Ishikawa (cell line): Measurements from ENCODE around the gene DNAJC22.
A peak's percentile ranks its signal among the peaks of the same experiment; 100 is the strongest.

Source experiments
- CEBPB ChIP-seq: IDR thresholded peaks from 2 replicates; pipeline ENCODE4 v1.6.1; 2012
- CREB1 ChIP-seq: IDR thresholded peaks from 2 replicates; pipeline ENCODE4 v1.6.1; 2012; ENCODE audit warnings: low read depth
- EGR1 ChIP-seq: IDR thresholded peaks from 2 replicates; pipeline ENCODE4 v1.6.1; 2012
- EP300 ChIP-seq: IDR thresholded peaks from 2 replicates; pipeline ENCODE4 v1.6.1; 2012; ENCODE audit warnings: borderline replicate concordance
- FOXM1 ChIP-seq: IDR thresholded peaks from 2 replicates; pipeline ENCODE4 v1.6.1; 2012; ENCODE audit warnings: low read depth, borderline replicate concordance
- MAX ChIP-seq: IDR thresholded peaks from 2 replicates; pipeline ENCODE4 v1.6.1; 2012
- NFIC ChIP-seq: IDR thresholded peaks from 2 replicates; pipeline ENCODE4 v1.6.1; 2012
- RAD21 ChIP-seq: IDR thresholded peaks from 2 replicates; pipeline ENCODE4 v1.6.1; 2012; ENCODE audit warnings: low read depth
- REST ChIP-seq: IDR thresholded peaks from 2 replicates; pipeline ENCODE4 v1.6.1; 2012; ENCODE audit warnings: low read depth, mild to moderate bottlenecking
- TAF1 ChIP-seq: IDR thresholded peaks from 2 replicates; pipeline ENCODE4 v1.6.1; 2012; ENCODE audit warnings: low read depth, mild to moderate bottlenecking
- YY1 ChIP-seq: IDR thresholded peaks from 2 replicates; pipeline ENCODE4 v1.6.1; 2012; ENCODE audit warnings: low read depth
- ZBTB7A ChIP-seq: IDR thresholded peaks from 2 replicates; pipeline ENCODE4 v1.6.1; 2012; ENCODE audit warnings: low read depth
- TF ChIP-seq, protein P1 (sequence below): IDR thresholded peaks from 2 replicates; pipeline ENCODE4 v1.6.1; 2012

- TF ChIP-seq MAX (no peak), REST (no peak), CEBPB (no peak), EP300 (0 out of 2 replicates have a peak, but pooled peaks have one; percentile 23), ZBTB7A (no peak; the same call in 1 of the 2 replicates), RAD21 (no peak), FOXM1 (no peak), CREB1 (no peak), YY1 (no peak), EGR1 (no peak; the same call in 1 of the 2 replicates), NFIC (no peak), TAF1 (no peak; the same call in 1 of the 2 replicates)
- TF ChIP-seq, protein P1, sequence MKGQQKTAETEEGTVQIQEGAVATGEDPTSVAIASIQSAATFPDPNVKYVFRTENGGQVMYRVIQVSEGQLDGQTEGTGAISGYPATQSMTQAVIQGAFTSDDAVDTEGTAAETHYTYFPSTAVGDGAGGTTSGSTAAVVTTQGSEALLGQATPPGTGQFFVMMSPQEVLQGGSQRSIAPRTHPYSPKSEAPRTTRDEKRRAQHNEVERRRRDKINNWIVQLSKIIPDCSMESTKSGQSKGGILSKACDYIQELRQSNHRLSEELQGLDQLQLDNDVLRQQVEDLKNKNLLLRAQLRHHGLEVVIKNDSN: no peak
These were observed 20.9 kb downstream of the DNAJC22 start, which contains the start of gene SPATS2 for GRCh38 chr12:49367381-49368239.
